ENCODE data around the gene GGT6.
"Not testable (repeated sequence)": the region's sequence is repeated elsewhere in the genome, so short reads cannot be mapped to it uniquely, and the experiment has no call there.

GGT6 gene, protein sequence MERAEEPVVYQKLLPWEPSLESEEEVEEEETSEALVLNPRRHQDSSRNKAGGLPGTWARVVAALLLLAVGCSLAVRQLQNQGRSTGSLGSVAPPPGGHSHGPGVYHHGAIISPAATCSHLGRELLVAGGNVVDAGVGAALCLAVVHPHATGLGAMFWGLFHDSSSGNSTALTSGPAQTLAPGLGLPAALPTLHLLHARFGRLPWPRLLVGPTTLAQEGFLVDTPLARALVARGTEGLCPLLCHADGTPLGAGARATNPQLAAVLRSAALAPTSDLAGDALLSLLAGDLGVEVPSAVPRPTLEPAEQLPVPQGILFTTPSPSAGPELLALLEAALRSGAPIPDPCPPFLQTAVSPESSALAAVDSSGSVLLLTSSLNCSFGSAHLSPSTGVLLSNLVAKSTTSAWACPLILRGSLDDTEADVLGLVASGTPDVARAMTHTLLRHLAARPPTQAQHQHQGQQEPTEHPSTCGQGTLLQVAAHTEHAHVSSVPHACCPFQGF

DNA sequence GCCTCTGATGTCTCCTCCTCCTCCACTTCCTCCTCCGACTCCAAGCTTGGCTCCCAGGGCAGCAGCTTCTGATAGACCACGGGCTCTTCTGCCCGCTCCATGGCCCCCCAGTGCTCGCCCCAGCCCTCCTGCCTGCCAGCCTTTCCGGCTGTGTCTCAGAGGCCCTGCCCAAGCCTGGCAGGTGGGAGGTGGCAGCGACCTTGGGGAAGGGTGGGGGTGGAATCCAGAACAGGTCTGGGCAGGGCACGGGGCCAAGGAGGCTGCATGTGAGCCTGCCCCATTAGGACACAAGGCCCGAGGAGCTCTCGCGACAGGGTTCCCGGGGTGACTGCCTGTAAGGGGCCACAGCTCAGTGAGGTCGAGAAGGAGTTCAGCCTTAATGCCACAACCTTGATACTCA is at the start of gene GGT6:
GGT6 (minus strand) TSS at position 157 of the 400 bp plus-strand sequence; CDS start at position 101, 56 bp downstream.
- no peak for DNase-seq (ENCODE audit: low read depth)
- no peak within 1 kb of the TSS for H3K4me3 ChIP-seq (ENCODE audit: low read length)

DNA sequence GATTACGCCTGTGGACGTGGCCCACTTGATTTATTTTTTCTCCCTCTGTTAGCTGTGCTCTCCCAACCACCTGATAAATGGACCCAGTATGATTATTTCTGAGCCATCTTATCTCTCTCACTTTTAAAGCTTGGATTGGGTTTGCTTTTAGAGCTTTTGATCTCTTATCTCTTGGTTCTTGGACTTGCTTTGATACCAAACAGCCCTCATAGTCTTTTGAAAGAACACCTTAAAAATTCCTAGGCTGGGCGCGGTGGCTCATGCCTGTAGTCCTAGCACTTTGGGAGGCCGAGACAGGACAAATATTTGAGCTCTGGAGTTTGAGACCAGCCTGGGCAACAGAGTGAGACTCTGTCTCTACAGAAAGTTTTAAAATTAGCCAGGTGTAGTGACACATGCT is 49.8 kb upstream of the GGT6 start:
- TF ChIP-seq, protein P1, sequence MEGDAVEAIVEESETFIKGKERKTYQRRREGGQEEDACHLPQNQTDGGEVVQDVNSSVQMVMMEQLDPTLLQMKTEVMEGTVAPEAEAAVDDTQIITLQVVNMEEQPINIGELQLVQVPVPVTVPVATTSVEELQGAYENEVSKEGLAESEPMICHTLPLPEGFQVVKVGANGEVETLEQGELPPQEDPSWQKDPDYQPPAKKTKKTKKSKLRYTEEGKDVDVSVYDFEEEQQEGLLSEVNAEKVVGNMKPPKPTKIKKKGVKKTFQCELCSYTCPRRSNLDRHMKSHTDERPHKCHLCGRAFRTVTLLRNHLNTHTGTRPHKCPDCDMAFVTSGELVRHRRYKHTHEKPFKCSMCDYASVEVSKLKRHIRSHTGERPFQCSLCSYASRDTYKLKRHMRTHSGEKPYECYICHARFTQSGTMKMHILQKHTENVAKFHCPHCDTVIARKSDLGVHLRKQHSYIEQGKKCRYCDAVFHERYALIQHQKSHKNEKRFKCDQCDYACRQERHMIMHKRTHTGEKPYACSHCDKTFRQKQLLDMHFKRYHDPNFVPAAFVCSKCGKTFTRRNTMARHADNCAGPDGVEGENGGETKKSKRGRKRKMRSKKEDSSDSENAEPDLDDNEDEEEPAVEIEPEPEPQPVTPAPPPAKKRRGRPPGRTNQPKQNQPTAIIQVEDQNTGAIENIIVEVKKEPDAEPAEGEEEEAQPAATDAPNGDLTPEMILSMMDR (conservative IDR thresholded peaks at IDR 0.05; ENCODE audit: low read depth, low read length) = no peak

More for the DNA sequence above, at the start of gene GGT6:
- TF ChIP-seq, protein P1 (conservative IDR thresholded peaks at IDR 0.05; ENCODE audit: low read depth, low read length) = no peak

DNA sequence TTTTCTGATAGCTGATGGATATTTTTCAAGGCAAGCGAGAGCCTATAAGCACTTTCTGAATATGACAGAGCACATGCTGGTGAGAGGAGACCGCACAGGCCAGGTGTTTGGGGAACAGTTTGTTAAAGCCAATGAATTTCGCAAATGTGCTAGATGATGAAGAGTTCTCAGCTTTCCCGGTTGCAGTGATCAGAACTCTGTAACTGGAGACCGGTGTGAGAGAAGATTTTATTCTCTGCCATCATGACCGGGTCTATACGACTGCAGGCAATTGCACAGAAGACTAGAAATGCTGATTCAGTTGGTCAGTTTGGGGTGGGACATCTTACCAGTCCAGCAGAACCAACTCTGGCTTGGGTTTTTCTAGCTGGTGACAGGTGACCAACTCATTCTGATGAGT is 49.4 kb upstream of the GGT6 start:
- DNase-seq (ENCODE audit: low read depth) = no peak
- TF ChIP-seq, protein P1 (conservative IDR thresholded peaks at IDR 0.05; ENCODE audit: low read depth, low read length) = no peak
- no peak overlapping the region for H3K4me3 ChIP-seq (ENCODE audit: low read length)

More for the DNA sequence above, 49.8 kb upstream of the GGT6 start:
- no peak for DNase-seq (ENCODE audit: low read depth)
- no peak overlapping the region for H3K4me3 ChIP-seq (ENCODE audit: low read length)

DNA sequence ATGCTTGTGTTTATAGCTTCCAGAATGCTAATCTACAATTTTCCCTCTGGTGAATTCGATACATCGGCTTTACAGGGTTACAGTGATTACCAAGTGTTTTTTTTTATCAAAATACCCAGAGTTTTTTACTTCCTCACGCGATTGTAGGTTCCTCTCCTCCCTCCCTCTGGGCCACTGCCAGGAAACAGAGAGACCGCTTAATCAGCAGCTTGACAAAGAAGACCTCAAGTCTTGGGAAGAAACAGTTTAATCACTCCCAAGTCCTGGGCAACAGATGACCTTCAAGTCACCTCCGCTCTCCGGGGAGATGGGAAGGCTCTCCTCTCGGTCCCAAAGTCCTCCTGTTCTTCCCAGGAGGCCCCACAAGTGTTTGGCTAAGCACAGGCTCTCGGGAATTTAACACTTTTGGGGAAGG is 47.4 kb upstream of the GGT6 start:
- DNase-seq (ENCODE audit: low read depth) = peak; percentile 37
- TF ChIP-seq, protein P1 (conservative IDR thresholded peaks at IDR 0.05; ENCODE audit: low read depth, low read length) = no peak
- no peak overlapping the region for H3K4me3 ChIP-seq (ENCODE audit: low read length)

DNA sequence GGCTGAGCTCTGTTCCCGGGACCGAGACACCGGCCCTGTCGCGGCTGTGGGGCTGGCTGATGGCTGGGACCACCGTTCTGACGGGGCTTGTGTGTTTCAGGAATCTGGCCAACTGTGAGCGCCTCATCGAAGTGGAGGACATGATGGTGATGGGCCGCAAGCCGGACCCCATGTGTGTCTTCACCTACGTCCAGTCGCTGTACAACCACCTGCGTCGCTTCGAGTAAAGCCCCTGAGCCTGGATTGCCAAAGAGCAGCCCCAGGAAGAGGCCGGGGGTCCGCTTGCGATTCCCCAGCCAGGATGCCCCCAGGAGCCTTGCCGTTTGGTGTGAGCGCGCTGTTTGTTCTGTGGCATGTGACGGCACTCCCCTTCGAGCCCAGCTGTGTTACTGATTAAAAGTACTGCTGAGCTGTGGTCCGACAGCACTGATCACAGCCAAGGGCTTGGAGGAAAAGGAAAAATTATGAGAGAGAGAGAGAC is 46.9 kb upstream of the GGT6 start:
- no peak for DNase-seq (ENCODE audit: low read depth)
- TF ChIP-seq, protein P1 (conservative IDR thresholded peaks at IDR 0.05; ENCODE audit: low read depth, low read length) = no peak
- no peak overlapping the region for H3K4me3 ChIP-seq (ENCODE audit: low read length)

DNA sequence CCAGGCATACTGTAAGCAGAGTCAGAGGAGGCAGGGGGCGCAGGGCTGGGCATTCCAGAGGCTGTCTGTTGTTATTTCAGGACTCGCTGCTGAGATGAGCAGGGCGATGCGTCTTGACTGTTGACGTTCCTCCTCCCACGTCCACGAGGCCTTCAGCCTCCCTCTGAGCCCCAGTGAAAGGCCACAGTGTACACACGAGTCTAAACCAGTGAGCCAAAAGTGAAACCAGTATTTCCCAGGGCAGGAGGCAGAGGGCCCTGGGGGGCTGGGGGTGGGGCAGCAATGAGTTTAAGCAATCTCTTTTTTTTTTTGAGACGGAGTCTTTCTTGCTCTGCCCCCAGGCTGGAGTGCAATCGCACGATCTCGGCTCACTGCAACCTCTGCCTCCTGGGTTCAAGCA is 45.4 kb upstream of the GGT6 start:
- H3K4me3 ChIP-seq (ENCODE audit: low read length) = no peak overlapping the region
- TF ChIP-seq, protein P1 (conservative IDR thresholded peaks at IDR 0.05; ENCODE audit: low read depth, low read length) = no peak
- DNase-seq (ENCODE audit: low read depth) = no peak

DNA sequence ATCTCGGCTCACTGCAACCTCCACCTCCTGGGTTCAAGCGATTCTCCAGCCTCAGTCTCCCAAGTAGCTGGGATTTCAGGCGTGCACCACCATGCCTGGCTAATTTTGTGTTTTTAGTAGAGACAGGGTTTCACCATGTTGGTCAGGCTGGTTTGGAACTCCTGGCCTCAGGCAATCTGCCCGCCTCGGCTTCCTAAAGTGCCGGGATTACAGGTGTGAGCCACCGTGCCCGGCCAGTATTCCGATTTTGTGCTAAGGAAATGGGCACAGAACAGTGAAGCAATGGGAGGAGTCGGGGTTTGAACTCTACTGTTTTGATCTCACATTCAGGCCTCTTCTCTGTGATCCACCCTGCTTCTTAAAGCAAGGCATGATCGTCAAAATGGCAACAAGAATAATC is 44.4 kb upstream of the GGT6 start:
- DNase-seq (ENCODE audit: low read depth); H3K4me3 ChIP-seq (ENCODE audit: low read length): not testable (repeated sequence)

Data from retinal pigment epithelial cell (primary cell).